Caki2 (cell line): ENCODE measurements around the gene SCART1. TPM values are rescaled to one million over a fixed set of nuclear protein-coding genes. Genes with fewer than 3 reads are reported as not detected.
"Not testable (repeated sequence)": the region's sequence is repeated elsewhere in the genome, so short reads cannot be mapped to it uniquely, and the experiment has no call there.

Experiments
- DNase-seq: peaks from one replicate; pipeline ENCODE4 v3.0.0-alpha.2; 2015; ENCODE audit warnings: low read depth
- in situ Hi-C: cut with HindIII; loops from 2 replicates; pipeline ENCODE4 v1.10.0; 2016; ENCODE audit warnings: low sequenced_read_pairs, low pct_unique_long_range_greater_than_20kb, mixed read lengths
- total RNA-seq: library from RNA; depleted of rRNA; stranded (reverse); fragments of >200 nt; shearing (Covaris generic); gene quantifications from 2 replicates; pipeline ENCODE4 v1.2.3, GENCODE V29; 2014; ENCODE audit warnings: low replicate concordance

Gene SCART1
- total RNA-seq, 1 experiment from 2014 or later, result 0.27 TPM

DNA sequence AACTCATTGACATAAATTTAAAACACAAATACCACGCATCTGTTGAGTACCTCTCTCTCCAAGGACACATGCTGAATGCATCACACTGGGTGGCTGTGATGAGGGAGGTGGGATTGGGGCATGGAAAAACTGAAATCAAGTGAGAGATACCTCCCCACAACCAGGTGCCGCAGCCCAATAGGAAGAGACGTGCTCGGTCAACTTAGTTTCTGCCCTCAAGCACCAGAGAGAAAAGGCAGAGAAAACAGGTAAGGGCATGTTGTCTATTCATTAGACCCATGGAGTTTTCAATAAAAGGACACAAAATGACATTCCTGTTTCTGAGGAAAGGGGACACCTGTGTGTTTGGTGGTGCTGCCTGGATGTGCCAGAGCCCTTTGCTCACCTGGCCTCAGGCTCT is 24.2 kb upstream of the SCART1 start:
- in situ Hi-C loops, DNase-seq: not testable (repeated sequence)

DNA sequence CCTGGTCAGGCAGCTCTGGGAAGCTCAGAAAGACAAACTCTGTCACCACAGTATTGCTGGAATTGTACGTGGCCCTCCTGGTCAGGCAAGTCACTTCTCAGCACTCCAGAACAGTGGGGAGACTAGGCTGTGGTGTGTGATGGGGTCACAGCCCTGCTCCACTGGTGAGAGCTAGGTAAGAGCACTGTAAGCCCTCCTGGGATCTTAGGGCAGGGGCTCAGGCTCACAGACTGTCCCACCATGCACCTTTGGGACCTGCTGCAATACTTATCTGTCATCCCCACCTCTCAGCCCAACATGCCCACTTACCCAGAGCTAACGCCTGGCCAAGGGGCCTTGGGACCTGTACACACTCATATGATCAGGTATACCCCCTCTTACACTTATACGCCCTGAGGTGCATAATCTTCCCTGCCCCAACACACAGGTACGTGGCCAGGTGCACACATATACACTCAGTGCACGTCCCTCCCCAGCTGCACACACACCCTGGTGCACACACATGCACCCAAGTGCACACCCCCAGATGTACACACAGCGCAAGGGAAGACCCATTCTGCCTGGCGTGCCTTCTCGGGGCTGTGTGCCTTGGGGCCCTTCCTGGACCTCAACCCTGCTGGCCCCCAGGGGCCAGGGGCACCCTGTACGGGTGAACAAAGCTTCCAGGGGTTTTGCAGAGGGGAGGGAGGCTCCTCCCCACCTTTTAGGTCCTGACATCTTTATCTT is 21.7 kb upstream of the SCART1 start:
- in situ Hi-C loops, DNase-seq: not testable (repeated sequence)

DNA sequence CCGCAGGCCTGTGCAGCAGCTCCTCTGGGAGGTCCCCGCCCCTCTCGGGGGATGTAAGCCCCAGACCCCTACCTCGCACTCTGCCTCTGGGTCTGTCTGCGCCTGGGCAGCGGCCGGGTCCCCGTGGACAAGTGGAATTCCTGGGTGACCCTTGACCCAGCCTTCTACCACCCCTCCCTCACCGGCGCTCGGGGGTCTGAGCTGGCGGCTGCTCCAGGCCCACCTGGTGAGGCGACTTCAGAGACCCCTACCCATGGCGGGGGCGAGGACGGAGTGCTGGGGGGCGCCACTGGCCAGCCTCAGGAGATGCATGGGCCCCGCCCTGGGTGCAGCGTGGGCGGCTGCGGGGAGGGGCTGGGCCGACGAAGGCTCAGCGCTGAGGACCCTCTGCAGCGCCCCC is 21.0 kb upstream of the SCART1 start:
- in situ Hi-C loops, result not testable (repeated sequence)

GRCh38 chr10:133438711-133439273 is 15.0 kb upstream of the SCART1 start:
- DNase-seq, result no peak
- in situ Hi-C loops, result no loop called here

More for the DNA sequence above, 21.0 kb upstream of the SCART1 start:
- not testable (repeated sequence) for DNase-seq

DNA sequence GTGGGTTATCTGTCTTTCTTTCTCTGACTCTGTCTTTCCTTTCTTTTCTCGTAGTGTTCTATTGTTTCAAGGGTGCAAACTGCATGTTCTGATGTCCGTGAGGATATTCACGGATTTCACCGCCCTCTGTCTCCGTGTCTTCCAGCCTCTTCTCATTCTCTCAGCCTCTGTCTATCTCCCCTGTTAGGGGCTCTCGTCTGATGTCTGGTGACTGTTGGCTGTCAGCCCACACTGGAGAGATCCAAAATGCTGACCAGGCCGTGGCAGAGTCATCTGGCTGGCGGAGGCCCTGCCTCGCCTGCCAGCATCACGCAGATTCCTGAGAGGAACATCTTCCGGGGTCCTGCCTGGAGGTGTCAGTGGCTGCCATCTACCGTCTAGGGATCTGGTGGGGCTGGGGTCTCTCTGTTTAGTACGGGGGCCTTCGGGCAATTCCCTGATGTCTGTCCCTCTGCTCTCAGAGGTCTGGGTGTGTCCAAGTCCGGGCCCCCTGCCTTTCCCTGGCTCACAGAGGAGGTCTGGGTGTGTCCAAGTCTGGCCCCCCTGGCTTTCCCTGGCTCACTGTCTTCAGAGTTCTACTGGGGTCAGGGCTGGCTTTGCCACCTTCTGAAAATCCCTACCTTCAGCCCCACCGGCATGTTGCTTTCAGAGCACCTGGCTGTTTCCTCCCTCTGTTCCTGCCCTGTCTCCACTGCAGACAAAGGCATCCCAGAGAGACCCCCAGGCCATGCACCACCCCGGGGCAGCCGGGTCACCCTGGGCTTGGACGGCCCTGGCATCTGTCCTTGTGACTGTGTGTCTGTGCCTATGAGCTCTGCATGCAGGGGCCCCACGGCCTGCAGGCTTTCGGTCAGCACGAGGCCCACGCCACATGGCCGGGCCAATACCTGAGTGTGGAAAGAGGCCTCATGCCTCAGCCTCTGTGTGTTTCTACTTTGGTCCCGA is 14.0 kb upstream of the SCART1 start:
- in situ Hi-C loops, result no loop called here

DNA sequence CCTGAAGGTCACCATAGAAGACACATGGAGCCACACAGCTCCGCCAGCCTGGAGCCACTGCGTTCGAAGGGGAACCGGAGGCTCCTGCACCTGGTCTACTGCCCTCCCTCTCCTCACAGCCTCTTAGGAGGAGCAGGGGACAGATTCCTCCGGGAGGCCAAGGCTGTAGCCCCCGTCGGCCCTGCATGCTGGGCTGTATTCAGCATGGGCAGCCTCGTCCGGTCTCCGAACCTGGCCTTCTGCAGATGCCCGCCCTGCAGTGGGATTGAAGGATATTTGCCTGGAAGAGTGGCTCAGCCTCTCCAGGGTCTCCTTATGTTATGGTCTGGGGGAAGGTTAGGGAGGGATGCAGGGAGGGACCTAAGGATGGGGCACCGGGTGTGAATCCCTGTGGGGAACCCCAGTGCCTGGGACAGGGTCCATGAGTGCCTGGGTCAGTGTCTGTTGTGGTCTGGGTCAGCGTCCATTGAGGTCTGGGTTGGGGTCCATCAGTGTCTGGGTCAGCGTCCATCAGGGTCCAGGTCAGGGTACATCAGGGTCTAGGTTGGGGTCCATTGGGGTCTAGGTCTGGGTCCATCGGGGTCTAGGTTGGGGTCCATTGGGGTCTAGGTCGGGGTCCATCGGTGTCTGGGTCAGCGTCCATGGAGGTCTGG is 13.0 kb upstream of the SCART1 start:
- in situ Hi-C loops, result no loop called here
- DNase-seq, result no peak

More for the DNA sequence above, 14.0 kb upstream of the SCART1 start:
- no peak for DNase-seq

DNA sequence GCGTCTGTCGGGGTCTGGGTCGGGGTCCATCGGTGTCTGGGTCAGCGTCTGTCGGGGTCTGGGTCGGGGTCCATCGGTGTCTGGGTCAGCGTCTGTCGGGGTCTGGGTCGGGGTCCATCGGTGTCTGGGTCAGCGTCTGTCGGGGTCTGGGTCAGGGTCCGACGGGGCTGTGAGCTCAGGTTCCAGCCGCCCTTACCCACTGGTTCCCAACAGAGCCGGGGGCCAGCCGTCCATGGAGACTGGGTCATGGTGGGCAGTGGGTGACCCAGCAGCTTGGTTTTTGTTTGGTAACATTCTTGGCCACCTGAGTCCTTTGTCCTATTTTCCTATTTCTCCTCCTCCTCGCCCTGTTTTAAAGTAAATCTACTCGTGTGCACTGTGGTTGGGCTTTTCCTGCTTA is 12.4 kb upstream of the SCART1 start:
- DNase-seq, in situ Hi-C loops: not testable (repeated sequence)

DNA sequence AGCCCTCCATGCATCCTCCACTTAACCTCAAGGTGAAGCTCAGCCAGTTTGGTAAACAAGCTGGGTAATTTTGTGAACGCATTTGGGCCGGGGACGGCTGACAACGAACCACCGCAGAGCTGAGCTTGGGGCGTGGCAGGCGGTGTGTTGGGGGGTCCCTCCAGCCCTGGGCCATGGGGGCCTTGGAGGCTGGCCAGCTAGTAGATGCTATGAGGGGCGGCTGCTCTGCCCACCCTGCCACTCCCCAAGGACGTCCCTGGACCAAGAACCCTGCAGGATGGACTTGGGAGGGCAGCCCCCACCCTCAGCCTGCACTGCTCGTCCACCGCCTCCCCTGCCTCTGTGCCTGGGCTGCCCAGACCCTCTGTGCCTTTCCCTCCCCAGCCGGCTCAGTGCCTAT is 12.0 kb upstream of the SCART1 start:
- no peak for DNase-seq
- in situ Hi-C loops, result no loop called here

DNA sequence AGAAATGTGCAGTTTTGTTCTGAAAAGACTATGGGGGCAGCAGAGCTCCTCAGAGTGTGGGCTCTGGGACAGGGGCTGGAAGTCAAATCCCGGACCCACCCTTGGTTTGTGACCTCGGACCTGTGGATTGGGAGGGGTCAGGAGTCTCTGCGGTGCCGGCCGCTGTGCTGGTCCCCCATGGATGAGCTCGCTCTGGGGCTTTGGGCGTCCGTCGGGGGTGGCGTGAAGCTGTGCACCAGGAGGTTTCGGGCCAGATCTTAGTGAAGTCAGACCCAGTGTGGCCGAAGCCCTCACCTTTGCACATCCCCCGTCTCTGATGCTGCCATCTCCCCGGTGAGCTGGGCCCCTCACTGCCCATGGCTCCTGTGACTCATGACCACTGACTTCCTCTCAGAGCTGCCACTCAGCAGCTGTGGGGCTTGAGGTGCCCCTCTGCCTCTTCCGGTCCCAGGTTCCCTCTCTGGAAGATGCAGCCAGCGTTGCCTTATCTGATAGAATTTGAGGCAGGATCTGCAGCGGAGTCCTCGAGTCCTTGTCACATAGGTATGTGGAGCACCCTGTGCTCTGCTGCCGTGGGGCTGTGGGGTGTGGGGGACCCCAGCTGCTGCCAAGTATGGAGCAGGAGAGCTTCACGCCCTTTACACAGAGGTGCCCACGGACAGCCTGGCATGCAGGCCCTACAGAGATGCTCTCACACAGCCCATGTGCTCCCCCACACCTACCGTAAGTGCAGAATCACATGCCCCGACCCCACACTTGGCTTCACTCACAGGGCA is 11.4 kb upstream of the SCART1 start:
- in situ Hi-C loops, result no loop called here
- no peak for DNase-seq

- DNase-seq, result no peak
- in situ Hi-C loops, result no loop called here
Observed at GRCh38 chr10:133442967-133443924, 10.5 kb upstream of the SCART1 start.

DNA sequence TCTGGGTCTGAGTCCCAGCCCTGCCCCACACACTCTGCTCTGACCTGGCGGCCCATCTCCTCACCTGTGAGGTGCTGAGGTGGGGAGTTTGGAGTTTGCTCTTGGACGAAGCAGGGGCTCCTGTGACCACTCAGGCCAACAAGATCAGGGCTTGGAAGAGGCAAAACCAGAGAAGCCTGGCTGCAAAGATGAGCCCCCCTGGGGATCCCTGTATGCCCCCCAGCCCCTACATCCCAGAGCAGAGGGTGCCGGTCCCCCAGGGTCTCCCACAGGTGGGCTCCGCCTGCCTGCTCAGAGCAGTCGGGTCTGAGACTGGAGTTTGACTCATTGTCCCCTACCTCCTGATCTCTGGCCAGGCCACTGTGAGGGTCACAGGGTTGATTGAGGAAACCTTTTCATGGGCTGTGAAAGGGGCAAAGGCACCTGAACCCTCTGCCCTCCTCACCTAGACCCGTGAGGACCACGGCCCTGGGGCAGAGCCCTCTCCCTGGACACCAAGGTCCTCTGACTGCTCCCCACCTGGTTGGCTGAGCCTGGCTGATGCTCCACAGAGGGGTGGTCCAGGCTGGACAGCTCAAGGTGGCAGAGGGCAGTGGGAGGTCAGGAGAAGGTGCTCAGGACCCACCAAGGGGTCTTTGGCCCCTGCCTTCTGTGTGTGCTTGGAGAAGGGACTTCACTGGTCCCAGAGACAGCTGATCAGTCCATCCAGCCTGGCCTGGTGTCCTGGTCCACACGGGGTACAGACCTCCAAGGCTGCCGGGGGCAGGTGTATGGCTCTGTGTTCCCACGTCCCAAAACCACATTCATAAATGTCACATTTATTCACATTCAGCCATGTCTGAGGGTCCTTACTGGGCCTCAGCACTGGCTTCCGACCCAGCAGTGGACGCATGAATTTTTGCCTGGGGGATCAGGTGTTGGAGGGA is 9.1 kb upstream of the SCART1 start:
- in situ Hi-C loops, result no loop called here
- no peak for DNase-seq

- in situ Hi-C loops, result no loop called here
Observed at GRCh38 chr10:133445268-133445732, 8.4 kb upstream of the SCART1 start.

GRCh38 chr10:133445751-133446708 is 7.7 kb upstream of the SCART1 start:
- DNase-seq, result no peak
- in situ Hi-C loops, result no loop called here

More at GRCh38 chr10:133445268-133445732, 8.4 kb upstream of the SCART1 start:
- DNase-seq, result no peak

DNA sequence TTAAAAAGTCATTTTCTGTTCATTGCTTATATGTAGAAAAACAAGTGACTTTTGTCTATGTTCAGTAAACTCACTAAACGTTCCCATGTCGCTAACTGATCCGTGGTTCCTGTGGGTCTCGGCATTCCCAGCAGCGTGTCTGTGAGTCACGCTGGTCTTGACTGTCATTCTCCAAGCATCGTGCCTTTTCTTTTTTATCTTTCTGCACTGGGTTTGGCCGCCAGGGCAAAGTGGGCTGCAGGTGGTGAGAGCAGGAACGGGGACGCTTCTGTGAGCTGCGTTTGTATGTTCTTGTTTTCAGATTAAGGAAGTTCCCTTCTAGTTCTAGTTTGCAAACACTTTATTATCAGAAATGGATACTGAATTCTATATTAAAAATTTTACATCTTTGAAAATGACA is 6.8 kb upstream of the SCART1 start:
- in situ Hi-C loops, result no loop called here
- DNase-seq, result no peak

GRCh38 chr10:133448120-133448519 is 5.6 kb upstream of the SCART1 start:
- in situ Hi-C loops, result no loop called here

More at GRCh38 chr10:133448120-133448519, 5.6 kb upstream of the SCART1 start:
- no peak for DNase-seq
